Activated T-helper 2 cell treated with anti-CD3 and anti-CD28 coated beads, Interferon-gamma antibody, Interleukin-2, Interleukin-4, amounts not matched to agents 10 μg/mL and 5 μg/mL and 100 μg/mL, durations not matched to agents 14 hours and 24 hours and 36 hours (primary cell): ENCODE results near the gene PC. TPM values are rescaled to one million over a fixed set of nuclear protein-coding genes. Genes with fewer than 3 reads are reported as not detected.

ENCODE experiments used
- DNase-seq: peaks from one replicate; pipeline ENCODE4 v3.0.0; 2021; ENCODE audit warnings: low spot score
- H3K27ac Mint-ChIP-seq: one replicate; pipeline ENCODE4 v1.8.0; 2021; ENCODE audit warnings: mixed read lengths
- H3K27me3 Mint-ChIP-seq: one replicate; pipeline ENCODE4 v1.8.0; 2021; ENCODE audit warnings: low read depth, mixed read lengths
- H3K36me3 Mint-ChIP-seq: one replicate; pipeline ENCODE4 v1.8.0; 2021; ENCODE audit warnings: low read depth, mixed read lengths
- H3K4me1 Mint-ChIP-seq: one replicate; pipeline ENCODE4 v1.8.0; 2021; ENCODE audit warnings: low read depth, mixed read lengths
- H3K4me3 Mint-ChIP-seq: one replicate; pipeline ENCODE4 v1.8.0; 2021; ENCODE audit warnings: low read depth, mild to moderate bottlenecking, moderate library complexity, mixed read lengths
- H3K9me3 Mint-ChIP-seq: one replicate; pipeline ENCODE4 v1.8.0; 2021; ENCODE audit warnings: mixed read lengths
- intact Hi-C: fragments of 100-400 bp; cut with micrococcal nuclease; formaldehyde crosslinking; loops from one replicate; pipeline ENCODE4 v1.15.1; 2023
- total RNA-seq: library from RNA; stranded (reverse); gene quantifications from 2 replicates; pipeline ENCODE4 v1.2.3, GENCODE V29; 2022

The PC gene
- total RNA-seq, 1 donor from 2014 or later, result 15.4 TPM

GRCh38 chr11:66861038-66861773 is 97.0 kb downstream of the PC start:
- Mint-ChIP-seq H3K4me3 (no peak overlapping the region), H3K4me1 (no peaks in the 10 kb centered on the region), H3K9me3 (no peaks in the 10 kb centered on the region), H3K27me3 (no peaks in the 10 kb centered on the region), H3K36me3 (no peaks in the 10 kb centered on the region), H3K27ac (no peak overlapping the region)
- intact Hi-C loops, result no loop called here
- no peak for DNase-seq

DNA sequence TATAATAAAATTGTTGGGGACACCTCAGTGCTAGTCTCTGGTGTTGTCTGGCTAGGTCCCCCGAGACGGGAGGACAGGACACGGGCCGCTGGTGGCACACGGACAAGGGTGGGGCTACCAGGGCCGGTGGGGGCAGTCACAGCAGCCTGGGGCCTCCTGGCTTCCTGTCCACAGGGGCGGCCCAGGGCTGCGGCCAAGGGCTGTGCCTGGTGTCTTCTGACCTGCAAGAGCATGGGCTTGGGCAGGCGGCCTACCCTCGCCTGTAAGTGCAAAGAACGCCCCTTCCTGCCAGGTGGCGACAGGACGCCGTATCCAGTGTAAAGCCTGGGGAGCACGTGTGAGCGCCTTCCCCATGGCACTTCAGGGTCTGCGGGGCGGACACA is 97.7 kb downstream of the PC start:
- no peak overlapping the region for H3K4me3 Mint-ChIP-seq
- no peak overlapping the region for H3K27ac Mint-ChIP-seq
- H3K9me3 Mint-ChIP-seq, result no peaks in the 10 kb centered on the region
- H3K36me3 Mint-ChIP-seq, result no peaks in the 10 kb centered on the region
- DNase-seq, result no peak
- no peaks in the 10 kb centered on the region for H3K27me3 Mint-ChIP-seq
- peaks cover 3% of the 10 kb centered on the region for H3K4me1 Mint-ChIP-seq
- intact Hi-C loops, result no loop called here

- H3K4me1 Mint-ChIP-seq, result peaks cover 3% of the 10 kb centered on the region
- H3K4me3 Mint-ChIP-seq, result no peak overlapping the region
- H3K27ac Mint-ChIP-seq, result no peak overlapping the region
- no peaks in the 10 kb centered on the region for H3K9me3 Mint-ChIP-seq
- no peak for DNase-seq
- no peaks in the 10 kb centered on the region for H3K36me3 Mint-ChIP-seq
- no peaks in the 10 kb centered on the region for H3K27me3 Mint-ChIP-seq
- intact Hi-C loops, result no loop called here
Observed at GRCh38 chr11:66859686-66860448, 98.3 kb downstream of the PC start.

DNA sequence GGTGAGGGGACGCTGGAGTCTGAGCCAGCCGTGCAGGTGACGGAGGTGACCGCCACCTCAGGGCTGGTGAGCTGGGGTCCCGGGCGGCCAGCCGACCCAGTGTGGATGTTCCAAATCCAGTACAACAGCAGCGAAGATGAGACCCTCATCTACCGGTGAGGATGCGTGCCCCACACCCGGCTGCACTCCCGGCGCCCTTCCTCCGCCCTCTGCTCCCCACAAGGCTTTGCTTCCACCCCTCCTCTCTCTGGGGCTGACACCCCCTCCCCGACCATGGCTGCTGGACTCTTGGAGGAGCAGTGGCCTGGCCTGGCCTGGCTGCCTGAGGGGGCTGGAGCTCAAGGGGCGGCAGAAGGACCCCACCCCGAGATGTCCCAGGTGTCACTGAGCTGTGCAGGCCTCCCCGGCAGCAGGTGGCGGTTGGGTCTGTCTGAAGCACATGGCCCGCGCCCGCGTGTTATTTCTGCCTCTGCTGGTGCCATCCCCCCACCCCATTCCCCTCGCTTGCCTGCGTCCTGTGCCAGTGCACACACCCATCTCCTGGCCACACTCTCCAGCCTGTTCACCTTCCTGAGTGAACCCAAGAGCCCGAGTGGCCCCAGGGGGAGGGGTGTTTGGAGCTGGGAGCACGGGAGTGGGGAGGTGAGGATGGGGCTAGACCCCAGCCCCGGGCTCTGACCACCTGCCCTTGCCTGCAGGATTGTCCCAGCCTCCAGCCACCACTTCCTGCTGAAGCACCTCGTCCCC is 99.1 kb downstream of the PC start:
- Mint-ChIP-seq H3K36me3 (no peaks in the 10 kb centered on the region), H3K9me3 (no peaks in the 10 kb centered on the region), H3K27me3 (no peaks in the 10 kb centered on the region), H3K27ac (no peak overlapping the region), H3K4me1 (peaks cover 3% of the 10 kb centered on the region), H3K4me3 (peak overlapping the region; percentile 17)
- intact Hi-C loops, result no loop called here
- DNase-seq, result no peak

GRCh38 chr11:66858186-66858938 is 99.8 kb downstream of the PC start:
- Mint-ChIP-seq H3K36me3 (no peaks in the 10 kb centered on the region), H3K4me1 (peaks cover 3% of the 10 kb centered on the region), H3K27ac (no peak overlapping the region), H3K4me3 (peak overlapping the region; percentile 83), H3K9me3 (no peaks in the 10 kb centered on the region), H3K27me3 (no peaks in the 10 kb centered on the region)
- intact Hi-C loops, result no loop called here
- DNase-seq, result no peak

DNA sequence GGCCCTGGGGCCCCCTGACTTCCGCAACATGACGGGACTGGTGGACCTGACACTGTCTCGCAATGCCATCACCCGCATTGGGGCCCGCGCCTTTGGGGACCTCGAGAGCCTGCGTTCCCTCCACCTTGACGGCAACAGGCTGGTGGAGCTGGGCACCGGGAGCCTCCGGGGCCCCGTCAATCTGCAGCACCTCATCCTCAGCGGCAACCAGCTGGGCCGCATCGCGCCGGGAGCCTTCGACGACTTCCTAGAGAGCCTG is 100.3 kb downstream of the PC start:
- Mint-ChIP-seq H3K9me3 (no peaks in the 10 kb centered on the region), H3K4me3 (peak overlapping the region; percentile 83), H3K27me3 (no peaks in the 10 kb centered on the region), H3K4me1 (peaks cover 3% of the 10 kb centered on the region), H3K36me3 (no peaks in the 10 kb centered on the region), H3K27ac (no peak overlapping the region)
- intact Hi-C loops, result loop anchor here (2.0 kb wide), 2 partner anchors 15 to 101 kb away; partner anchors contain the start of genes PC and RCE1
- DNase-seq, result no peak

GRCh38 chr11:66857234-66857926 is 100.8 kb downstream of the PC start:
- Mint-ChIP-seq H3K27ac (peak overlapping the region; percentile 67), H3K36me3 (no peaks in the 10 kb centered on the region), H3K4me1 (peaks cover 3% of the 10 kb centered on the region), H3K4me3 (peak overlapping the region; percentile 83), H3K9me3 (no peaks in the 10 kb centered on the region), H3K27me3 (no peaks in the 10 kb centered on the region)
- no peak for DNase-seq
- intact Hi-C loops, result loop anchor here (2.0 kb wide), 2 partner anchors 15 to 101 kb away; partner anchors contain the start of genes PC and RCE1

DNA sequence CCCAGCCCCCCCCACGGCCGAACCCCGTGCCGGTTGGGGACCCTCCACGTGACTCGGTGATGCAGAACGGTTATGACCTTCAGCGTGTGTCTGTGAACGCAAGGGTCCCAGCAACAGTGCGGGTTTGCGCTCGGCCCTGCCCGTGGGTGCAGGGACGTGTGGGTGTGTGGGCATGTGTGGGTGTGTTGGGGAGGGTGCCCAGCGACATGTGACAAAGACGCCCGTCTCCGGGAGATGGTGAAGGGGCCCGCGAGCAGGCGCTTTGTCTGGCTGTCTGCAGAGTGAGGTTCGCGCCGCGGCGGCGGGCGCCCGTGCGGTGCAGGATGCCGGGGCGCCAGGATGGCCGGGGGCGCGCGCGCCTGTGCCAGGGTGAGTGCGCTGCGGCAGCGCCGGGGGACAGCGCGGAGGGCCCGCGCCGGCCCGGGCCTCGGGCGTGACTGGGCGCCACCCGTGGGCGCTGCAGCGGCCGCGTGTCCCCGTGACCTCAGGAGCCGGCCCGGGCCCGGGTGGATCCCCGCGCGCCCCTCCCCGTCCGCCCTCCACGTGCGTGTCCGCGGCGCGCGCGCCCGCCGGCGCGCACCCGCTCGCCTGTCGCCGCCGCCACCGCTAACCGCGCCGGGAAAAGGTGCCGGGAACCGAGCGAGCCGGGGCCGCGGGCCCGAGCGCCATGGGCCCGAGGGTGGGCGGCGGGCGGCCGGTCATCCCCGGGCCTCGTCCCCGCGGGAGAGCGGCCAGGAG is 101.5 kb downstream of the PC start, which contains the start of gene LRFN4:
TSS of gene LRFN4 (plus strand) at position 569 of the 738 bp plus-strand sequence. CDS start 681 bp downstream, outside the sequence.
- DNase-seq, result no peak

GRCh38 chr11:66855574-66856495 is 102.3 kb downstream of the PC start:
- Mint-ChIP-seq H3K36me3 (no peaks in the 10 kb centered on the region), H3K4me1 (peaks cover 11% of the 10 kb centered on the region), H3K9me3 (no peaks in the 10 kb centered on the region), H3K4me3 (peak overlapping the region; percentile 92), H3K27me3 (no peaks in the 10 kb centered on the region), H3K27ac (peak overlapping the region; percentile 82)
- intact Hi-C loops, result loop anchor here (2.0 kb wide), 2 partner anchors 13 to 103 kb away; partner anchors contain the start of genes PC and RCE1
- DNase-seq, result peak; percentile 88

More for the DNA sequence above, 101.5 kb downstream of the PC start, which contains the start of gene LRFN4:
- peak within 1 kb of the TSS; percentile 92 for H3K4me3 Mint-ChIP-seq
- H3K27me3 Mint-ChIP-seq, result no peaks in the 10 kb centered on the region
- peak within 1 kb of the TSS; percentile 94 for H3K27ac Mint-ChIP-seq
- no peaks in the 10 kb centered on the region for H3K9me3 Mint-ChIP-seq
- H3K4me1 Mint-ChIP-seq, result peaks cover 8% of the 10 kb centered on the region
- no peaks in the 10 kb centered on the region for H3K36me3 Mint-ChIP-seq
- intact Hi-C loops, result loop anchor here (2.0 kb wide), 2 partner anchors 14 to 102 kb away; partner anchors contain the start of genes PC and RCE1

DNA sequence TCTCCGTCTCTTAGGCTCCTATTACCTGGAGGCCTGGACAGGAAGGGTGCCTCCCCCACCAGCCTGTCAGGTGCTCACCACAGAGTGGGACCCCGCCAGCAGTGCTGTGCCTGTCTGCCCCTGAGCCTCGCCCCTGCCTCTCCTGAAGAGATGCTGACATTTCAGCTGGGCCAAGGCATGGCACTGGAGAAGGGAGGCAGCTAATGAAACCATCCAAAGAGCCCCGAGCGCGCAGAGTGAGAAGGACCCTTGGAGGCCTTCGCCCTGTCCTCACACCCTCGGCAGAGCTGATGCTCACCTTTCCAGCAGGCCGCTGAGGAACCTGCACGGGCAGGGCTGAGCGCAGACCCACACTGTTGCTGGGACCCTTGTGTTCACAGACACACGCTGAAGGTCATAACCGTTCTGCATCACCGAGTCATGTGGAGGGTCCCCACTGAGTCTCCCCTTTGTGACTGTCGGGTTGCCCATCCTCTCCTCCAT is 103.4 kb downstream of the PC start:
- no peak for DNase-seq
- peak overlapping the region; percentile 39 for H3K4me3 Mint-ChIP-seq
- H3K4me1 Mint-ChIP-seq, result peaks cover 12% of the 10 kb centered on the region
- H3K27me3 Mint-ChIP-seq, result no peaks in the 10 kb centered on the region
- no peaks in the 10 kb centered on the region for H3K9me3 Mint-ChIP-seq
- peak overlapping the region; percentile 12 for H3K27ac Mint-ChIP-seq
- intact Hi-C loops, result no loop called here
- no peaks in the 10 kb centered on the region for H3K36me3 Mint-ChIP-seq
